ENCODE data around the gene FAM53A.
"Not testable (repeated sequence)": the region's sequence is repeated elsewhere in the genome, so short reads cannot be mapped to it uniquely, and the experiment has no call there.

The FAM53A gene

DNA sequence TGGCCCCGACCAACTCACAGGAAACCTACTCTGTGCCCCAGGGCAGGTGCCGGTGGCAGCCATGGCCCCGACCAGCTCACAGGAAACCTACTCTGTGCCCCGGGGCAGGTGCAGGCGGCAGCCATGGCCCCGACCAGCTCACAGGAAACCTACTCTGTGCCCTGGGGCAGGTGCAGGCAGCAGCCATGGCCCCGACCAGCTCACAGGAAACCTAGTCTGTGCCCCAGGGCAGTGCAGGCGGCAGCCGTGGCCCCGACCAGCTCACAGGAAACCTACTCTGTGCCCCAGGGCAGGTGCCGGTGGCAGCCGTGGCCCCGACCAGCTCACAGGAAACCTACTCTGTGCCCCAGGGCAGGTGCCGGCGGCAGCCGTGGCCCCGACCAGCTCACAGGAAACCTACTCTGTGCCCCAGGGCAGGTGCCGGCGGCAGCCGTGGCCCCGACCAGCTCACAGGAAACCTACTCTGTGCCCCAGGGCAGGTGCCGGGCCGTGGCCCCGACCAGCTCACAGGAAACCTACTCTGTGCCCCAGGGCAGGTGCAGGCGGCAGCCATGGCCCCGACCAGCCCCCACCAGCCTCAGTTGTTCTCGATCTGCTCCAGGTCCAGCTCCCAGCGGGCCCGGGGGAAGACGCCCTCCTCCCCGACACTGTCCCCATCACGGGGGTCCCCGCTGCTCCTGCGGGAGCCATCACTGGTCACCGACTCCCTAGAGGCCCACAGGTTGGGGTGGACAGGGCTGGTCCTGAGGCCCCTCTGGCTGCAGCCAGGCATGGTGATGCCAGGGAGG, 43.2 kb downstream of the FAM53A start:
- DNase-seq (ENCODE audit: low read depth), result not testable (repeated sequence)

DNA sequence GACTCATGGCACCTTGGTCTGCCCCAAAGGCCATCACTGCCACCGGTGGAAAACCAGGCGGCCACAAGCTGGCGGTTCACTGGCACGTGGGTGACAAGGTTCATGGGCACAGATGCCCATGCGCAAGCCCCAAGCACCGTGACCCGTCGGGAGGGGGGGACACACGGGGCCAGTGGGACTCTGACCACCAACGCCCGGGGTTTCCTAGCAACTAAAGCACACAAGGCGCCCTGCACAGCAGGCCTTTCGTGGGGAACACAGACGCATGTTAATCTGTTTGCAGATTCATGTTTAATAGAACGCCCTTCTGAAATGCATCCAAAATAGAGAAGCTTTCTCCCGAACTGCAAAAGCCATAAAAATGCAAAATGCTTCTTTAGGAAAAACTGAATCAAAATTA, 43.9 kb downstream of the FAM53A start:
- DNase-seq (ENCODE audit: low read depth), result no peak

DNA sequence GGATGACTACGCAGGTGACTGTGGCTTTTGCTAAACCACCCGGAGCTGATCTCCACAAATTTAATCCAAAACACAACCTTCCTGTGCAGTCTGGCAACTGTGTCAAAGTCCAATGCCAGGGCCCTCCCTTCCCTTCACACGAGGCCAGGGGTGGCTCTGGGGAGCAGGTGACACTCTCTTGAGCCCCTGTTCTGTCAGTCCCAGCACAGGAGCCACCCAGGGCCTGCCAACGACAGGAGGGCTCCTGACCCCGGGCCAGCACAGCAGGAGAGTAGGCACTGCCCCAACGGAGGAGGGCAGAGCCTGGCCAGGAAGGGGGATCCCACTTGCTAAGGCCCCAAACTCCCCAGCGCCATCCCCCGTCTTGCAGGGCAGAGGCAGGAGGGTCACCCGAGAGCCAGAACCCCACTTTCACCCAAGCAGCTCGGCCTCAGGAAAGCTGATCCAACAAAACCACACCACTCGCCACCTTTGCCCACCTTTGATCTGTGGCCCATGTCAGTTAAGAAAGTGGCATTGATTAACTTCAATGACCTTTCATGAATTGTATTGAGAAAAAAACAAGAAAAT, 44.7 kb downstream of the FAM53A start:
- no peak for DNase-seq (ENCODE audit: low read depth)

DNA sequence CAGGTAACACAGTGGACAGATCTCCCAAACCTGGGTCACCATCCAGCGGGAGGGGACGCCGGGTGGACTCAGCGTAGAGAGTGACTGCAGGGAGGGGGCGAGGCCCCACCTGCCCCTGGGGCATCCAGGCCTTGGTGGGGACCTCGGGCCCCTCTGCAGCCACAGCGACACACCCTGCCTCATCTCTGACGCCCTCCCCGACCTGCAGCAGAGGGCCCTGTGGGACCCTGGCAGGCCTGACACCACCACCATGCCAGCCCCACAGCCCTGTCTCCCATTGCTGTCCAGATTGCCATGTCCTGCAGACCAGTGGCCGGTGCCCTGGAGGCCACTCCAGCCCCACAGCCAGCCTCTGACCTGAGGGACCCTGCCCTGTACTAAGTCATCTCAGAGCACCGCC, 45.2 kb downstream of the FAM53A start:
- DNase-seq (ENCODE audit: low read depth), result no peak

DNA sequence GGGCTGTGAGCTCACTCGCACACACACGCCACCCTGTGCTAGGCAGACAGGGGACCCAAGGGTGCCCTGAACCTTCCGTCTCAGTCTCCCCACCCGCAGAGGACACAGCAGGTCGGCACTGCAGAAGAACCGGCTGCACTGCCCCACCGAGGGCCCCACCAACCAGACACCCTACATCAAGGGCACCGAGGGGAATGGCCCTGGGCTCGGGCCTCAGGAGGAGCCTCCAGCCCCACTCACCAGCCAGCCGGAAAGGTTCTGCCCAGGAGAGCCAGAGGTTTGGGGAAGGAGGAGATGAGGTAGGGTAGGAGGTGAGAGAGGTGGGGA, 45.9 kb downstream of the FAM53A start:
- DNase-seq (ENCODE audit: low read depth), result no peak

DNA sequence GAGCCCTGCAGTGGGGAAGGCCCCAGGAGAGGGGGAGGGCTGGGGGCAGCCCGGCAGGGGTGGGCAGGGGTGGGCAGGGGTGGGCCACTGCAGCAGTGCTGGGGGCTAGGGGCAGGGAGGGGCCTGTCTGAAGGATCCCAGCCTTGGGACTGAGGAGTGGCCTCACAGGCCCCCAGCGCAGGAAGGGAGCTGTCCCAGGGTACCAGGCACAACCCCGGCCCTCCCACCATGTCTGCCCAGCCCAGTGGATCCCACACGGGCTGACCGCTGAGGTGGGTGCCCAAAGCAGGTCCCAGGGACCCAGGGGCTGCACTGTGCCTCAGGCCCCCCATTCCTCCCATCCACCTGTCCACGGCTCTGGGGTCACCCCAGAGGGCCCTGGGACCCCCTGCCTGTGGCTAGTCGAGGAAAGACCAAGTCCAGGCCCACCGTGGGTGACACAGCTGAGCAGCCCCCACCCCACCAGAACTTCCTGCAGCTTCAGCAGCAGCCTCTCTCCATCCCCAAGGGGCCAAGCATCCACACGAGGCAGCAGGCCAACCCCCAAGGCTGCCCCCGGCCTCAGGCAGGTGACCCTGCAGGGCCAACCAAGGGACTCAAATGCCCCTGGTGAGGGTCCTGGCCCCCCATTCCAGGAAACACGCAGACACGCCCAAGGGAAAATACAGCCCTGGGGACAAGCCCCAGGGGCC, 46.4 kb downstream of the FAM53A start:
- no peak for DNase-seq (ENCODE audit: low read depth)

DNA sequence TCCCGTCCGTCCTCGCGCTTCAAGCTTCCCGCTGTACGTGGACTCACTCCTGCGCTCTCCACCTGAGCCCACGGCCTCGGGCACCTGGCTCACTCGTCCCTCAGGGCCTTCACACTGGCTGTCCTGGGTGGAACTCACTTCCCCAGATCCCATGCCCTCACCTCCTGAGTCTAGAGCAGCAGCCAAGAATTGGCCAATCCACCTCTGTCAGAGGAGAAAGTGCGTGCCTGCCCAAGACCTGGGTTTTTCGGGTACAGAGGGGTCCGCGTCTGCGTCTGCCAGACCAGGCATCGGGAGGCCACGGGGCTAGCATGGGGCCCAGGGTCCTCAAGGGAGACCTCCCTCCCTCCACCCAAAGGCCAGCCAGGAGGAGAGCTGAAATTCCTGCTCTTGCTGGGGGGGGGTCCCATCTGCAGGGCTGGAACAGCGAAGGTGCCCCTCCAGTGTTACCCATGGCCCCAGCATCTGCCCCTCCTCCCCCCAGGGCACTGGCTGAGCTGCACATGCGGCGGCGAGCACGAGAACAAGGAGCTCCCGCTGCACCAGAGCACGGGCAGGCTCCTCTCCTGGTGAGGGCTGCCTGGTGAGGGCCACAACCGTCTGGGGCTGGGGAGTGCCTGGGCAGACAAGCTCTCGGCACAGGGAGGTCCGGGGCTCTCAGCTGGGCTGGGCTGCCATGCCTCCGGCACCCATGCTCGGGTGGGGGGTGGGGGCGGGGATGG, 47.5 kb downstream of the FAM53A start:
- DNase-seq (ENCODE audit: low read depth), result no peak

DNA sequence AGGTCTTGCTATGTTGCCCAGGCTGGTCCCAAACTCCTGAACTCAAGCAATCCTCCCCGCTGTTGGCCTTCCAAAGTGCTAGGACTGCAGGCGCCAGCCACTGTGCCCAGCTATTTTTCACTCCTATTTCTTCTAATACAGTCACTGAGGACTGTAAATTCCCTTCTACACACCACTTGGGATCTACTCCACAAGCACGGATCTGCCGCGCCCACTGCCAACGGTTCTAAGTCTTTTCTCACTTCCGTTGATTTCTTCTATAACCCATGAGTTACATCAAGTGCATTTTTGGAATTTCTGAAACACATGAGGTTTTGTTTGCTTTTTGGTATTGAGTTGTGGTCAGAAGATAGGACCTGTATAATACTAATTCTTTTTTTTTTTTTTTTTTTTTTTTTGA, 48.6 kb downstream of the FAM53A start:
- no peak for DNase-seq (ENCODE audit: low read depth)

DNA sequence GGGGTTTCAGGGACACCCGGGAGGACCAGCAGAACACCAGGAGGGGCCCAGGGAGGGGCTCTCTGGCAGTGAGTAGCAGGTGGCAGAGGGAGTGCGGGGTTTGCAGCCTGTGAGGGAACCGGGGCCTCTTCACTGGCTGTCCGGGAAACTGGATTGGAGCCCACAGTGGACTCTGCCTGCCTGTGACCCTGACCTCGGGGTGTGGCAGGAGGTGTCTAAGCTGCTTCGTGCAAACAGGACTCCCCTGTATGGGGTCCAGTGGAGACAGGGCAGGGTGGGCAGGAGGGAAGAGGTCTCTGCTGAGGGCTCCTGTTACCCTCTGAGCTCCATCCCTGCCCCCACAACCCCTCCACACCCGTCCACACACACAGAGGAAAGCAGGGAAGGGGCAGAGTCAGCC, 50.1 kb downstream of the FAM53A start:
- no peak for DNase-seq (ENCODE audit: low read depth)

DNA sequence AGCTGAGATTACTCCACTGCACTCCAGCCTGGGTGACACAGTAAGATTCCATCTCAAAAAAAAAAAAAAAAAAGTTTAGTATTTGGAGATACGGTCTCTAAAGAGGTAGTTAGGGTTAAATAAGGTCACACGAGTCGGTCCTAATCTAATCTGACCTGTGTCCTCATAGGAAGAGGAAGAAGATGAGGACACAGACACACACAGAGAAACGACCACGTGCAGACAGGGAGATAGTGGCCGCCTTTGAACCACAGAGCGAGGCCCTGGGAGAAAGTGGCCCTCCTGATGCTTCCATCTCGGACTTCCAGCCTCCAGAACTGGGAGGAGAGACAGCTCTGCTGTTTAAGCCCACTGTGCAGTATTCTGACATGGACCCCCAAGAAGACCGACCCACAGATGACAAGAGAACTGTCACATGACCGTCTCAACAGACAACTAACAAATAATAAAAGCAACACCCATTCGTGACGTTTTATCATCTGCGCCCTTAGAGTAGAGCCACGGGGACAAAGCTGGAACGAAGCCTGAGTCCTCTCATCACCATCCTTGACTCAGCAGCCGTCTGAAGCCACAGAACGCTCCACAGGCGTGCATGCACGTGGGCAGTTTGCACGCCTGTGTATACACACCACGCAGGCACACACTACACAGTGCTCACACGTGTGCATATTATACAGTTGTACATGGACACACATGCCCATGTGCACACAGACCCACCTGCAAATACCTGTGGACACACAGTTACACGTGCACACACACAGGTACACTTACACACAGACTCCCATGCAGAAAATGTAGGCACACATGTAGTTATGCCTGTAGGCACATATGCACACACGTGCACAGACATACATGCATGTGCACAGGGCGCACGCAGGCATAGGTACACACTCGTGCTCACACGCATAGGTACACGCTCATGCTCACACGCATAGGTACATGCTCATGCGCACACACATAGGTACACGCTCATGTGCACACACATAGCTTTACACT, 51.7 kb downstream of the FAM53A start:
- DNase-seq (ENCODE audit: low read depth), result no peak

DNA sequence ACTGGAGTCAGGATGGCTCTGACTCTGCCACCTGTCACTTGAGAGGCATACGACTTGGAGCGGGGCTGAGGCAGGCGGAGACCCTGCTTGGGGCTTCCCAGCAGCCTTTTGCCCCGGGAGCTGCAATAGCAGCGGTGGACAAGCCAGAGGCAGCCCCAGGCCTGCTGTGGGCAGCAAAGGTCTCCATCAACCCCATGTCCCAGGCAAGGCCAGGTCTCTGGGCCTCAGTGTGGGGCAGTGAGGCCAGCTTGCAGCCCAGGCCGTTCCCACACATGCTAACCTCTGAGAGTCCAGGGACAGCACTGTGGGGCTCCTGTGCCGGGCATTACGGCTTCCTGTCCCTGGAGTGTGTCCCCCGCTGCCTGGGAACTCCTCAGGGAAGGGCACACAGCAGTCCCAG, 53.0 kb downstream of the FAM53A start:
- no peak for DNase-seq (ENCODE audit: low read depth)

DNA sequence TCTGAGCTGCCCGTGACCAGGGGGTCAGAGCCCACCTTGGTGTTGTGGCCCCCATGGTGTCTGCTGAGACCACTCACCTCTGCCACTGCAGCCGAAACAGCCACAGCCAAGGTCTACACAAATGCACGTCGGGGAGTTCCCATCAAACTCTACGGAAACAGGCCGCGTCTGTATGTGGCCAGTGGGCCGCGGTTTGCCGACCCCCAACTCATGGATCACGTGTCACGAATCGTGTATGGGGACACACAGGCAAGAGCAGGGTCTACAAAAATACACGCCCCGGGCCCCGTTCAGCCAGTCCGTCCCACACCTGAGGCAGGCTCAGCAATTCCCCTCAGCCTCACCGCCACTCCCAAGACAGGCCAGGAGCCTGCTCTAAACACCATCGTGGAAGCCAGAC, 53.8 kb downstream of the FAM53A start:
- DNase-seq (ENCODE audit: low read depth), result no peak

DNA sequence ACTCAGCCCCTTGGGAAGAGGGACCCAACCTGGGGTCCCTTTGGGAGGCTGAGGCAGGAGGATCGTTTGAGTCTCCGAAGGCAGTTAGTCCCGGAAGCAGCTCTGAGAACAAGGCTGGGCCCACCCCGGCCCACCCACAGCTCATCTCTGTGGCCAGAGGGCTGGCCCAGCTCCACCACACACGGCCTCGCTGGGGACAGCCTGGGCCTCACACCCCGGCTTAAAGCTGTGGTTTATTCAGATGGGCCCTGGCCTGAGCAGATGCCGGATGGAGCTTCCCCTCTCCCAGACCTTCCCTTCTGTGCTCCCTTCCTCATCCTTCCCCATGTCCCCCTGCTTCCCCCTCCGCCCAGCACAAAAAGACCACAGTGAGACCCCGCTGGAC, 54.4 kb downstream of the FAM53A start:
- DNase-seq (ENCODE audit: low read depth), result no peak

DNA sequence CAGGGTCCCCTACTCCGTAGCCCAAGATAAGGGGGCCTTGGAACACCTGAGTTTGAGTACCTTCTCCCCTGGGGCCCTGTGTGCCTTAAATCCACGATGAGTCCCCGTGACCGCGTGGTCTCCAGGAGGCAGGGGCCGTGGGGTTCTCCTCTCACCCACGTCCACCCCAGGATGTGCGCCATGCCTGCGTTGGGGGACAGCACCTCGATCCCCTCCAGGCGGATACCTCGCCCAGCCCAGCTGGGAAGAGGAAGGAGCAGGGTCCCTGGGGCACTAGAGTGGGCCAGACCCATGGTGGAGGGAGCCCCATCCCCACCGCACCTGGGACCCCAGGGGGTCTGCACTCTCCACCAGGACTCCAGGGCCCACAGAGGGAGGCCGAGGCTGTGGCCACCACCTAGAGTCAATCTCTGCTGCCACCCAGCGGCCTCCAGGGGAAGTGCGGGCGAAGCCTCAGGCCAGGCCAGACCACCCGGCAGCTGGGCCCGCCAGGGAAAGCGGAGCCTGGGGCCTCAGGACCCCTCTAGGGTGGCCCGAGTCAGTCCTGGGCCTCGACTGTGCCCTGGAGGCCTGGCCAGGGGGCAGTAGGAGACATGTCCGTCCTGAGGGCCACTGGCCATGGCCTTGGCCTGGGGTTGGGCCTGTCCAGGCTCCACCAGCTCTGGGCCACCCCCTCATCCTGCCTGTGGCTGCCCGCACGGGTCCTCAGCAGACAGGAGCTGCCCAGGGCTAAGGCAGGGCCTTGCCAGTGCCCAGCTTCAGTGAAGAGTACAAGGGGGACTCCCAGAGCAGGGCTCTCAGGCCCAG, 55.0 kb downstream of the FAM53A start:
- peak; percentile 40 for DNase-seq (ENCODE audit: low read depth)

DNA sequence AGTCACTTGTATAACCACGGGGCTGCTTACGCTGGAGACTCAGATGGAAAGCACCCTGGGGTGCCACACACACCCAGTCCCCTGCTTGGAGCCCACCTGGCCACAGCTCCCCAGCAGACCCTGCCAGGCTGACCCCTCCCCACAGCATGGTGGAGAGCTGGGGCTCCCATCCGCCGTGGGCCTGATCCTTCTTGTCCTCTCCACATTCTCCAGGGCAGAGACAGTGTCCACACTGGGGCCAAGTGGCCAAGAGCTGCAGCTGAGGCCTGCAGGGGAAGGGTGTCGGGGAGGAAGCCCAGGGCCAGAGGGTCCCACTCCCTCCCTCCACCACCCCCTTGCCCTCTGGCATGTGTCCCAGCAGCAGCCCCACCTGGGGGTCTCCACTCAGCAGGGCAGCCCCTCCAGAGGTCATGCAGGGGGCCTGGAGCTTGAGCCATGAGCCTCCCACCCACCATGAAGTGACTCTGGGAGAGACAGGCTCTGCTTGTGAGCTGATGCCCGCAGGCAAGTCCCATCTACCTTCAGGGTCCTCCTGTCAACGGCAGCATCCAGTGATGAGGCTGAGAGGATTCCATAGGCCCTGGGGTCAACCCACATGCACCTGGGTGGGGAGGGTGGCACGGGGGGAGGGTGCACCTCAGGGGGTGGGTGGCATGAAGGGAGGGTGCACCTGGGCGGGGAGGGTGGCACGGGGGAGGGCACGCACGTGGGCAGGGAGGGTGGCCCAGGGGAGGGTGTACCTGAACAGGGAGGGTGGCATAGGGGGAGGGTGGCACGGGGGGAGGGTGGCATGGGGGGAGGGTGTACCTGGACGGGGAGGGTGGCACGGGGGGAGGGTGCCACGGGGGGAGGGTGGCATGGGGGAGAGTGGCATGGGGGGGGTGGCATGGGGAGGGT, 56.4 kb downstream of the FAM53A start:
- DNase-seq (ENCODE audit: low read depth), result no peak

DNA sequence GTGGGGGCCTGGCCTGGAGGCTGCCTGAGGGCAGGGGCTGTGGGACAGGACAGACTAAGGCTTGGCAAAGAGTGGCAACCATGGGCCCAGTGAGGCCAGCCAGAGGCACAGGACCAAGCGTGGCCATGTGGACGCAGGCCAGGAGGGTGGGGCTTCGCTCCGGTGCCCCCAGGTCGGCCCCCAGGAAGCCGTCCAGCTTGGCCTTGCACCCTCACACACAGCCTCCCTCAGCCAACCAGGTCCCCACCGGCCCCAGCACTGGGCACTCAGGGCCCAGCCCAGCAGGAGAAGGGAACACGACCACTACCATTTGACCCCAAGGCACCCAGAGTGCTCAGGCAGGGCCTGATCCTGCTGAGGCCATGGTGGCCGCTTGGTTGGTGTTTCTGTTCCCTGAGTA, 57.2 kb downstream of the FAM53A start:
- no peak for DNase-seq (ENCODE audit: low read depth)

DNA sequence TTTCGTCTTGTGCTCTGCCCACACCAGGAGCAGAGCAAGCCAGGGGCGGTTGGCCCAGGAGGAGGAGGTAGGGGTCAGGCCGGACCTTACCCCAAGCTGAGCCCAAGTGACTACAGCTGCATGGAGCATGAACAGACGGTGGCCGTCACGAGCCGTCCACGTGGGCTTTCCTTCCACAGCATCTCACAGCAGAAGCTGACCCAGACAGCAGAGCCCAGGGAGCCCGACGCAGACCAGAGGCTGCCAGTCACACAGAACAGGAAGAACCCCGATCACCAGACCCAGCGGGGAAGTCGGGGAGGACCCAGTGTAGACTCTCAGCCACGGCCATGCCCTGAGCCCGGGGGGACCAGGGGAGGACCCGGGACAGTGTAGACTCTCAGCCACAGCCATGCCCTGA, 58.0 kb downstream of the FAM53A start:
- DNase-seq (ENCODE audit: low read depth), result no peak

DNA sequence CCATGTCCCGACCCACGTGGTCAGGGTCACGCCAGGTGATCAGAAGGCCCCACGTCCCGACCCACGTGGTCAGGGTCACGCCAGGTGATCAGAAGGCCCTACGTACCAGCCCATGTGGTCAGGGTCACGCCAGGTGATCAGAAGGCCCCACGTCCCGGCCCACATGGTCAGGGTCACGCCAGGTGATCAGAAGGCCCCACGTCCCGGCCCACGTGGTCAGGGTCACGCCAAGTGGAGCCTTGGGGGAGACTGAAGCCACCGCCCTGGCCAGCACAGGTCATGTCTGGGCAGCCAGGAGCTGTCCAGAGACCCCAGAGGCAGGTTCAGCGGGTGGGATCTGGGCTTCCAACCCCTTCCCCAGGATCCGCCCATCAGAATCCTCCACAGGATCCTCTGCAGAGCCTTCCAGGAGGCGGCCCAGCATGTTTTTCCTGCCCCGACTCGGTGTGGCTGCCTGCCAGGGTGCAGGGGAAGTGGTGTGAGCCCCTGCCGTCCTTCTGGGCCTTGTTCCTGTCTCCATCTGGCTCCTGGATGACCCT, 58.4 kb downstream of the FAM53A start:
- no peak for DNase-seq (ENCODE audit: low read depth)

DNA sequence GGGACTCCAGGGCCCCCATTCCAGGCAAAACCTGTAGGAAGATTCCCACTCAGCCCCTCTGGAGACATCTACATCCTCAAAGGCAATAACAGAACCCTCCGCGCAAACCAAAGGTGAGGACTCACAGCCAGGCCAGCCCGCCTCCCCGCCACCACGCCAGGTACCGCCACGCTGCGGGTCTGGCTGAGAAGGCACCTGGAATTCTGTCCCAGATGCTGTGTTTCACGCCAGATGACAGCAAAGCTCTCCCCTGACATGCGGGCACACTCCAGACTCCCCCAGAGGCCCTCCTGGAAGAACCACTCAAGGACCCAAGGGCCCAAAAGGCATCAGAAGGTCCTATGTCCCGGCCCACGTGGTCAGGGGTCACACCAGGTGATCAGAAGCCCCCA, 59.6 kb downstream of the FAM53A start:
- DNase-seq (ENCODE audit: low read depth), result no peak
